Left renal cortex interstitium (tissue), 4 donors: ENCODE measurements around the gene CCL1. TPM values are rescaled to one million over a fixed set of nuclear protein-coding genes. Genes with fewer than 3 reads are reported as not detected.

ENCODE experiments used
- polyA plus RNA-seq, 4 donors: library from polyadenylated mRNA; unstranded; fragments of 120-200 nt; gene quantifications; one replicate each; pipeline ENCODE4 v1.2.1, GENCODE V29; 2013; ENCODE audit not compliant: insufficient read length in 4 of 4

The CCL1 gene
- polyA plus RNA-seq, 4 donors: not detected

Other genes starting within 250 kb of the CCL1 start
- gene CCL2, start 107.9 kb downstream of the CCL1 start, polyA plus RNA-seq: 10 to 100 TPM; 13.8 to 22.4 (median 16.0) TPM
- not detected for gene CCL7, start 93.0 kb downstream of the CCL1 start, polyA plus RNA-seq
- 1 to 10 TPM in 3 of 4 donors, under 1 TPM in 1; 0.74 to 1.9 (median 1.3) TPM for gene CCL11, start 77.5 kb downstream of the CCL1 start, polyA plus RNA-seq
- gene CCL8, start 43.8 kb downstream of the CCL1 start, polyA plus RNA-seq: under 1 TPM in 2 of 4 donors, not detected in 2; 0.16 to 0.21 TPM
- under 1 TPM in 1 of 4 donors, not detected in 3; 0.21 TPM for gene CCL13, start 6.8 kb downstream of the CCL1 start, polyA plus RNA-seq
- 1 to 10 TPM; 2.3 to 5.9 (median 3.4) TPM for gene TMEM132E, start 216.3 kb upstream of the CCL1 start, polyA plus RNA-seq